ENCODE results near the gene COL4A1.

The COL4A1 gene

GRCh38 chr13:110309661-110310524 lies 2.9 kb upstream of the COL4A1 start:
- DNase-seq = no peak

- DNase-seq = peak; percentile 80
Observed at GRCh38 chr13:110308656-110309359, 1.9 kb upstream of the COL4A1 start.

GRCh38 chr13:110307767-110308655 lies 1.1 kb upstream of the COL4A1 start:
- peak; percentile 86 for DNase-seq

GRCh38 chr13:110306340-110306959 lies 507 bp downstream of the COL4A1 start:
- DNase-seq = peak; percentile 81

GRCh38 chr13:110305949-110306339 lies 1.0 kb downstream of the COL4A1 start:
- DNase-seq = peak; percentile 53

- DNase-seq = no peak
Observed at GRCh38 chr13:110305544-110305943, 1.4 kb downstream of the COL4A1 start.

- DNase-seq = no peak
Observed at GRCh38 chr13:110305001-110305400, 2.0 kb downstream of the COL4A1 start.

GRCh38 chr13:110304256-110304655 lies 2.7 kb downstream of the COL4A1 start:
- DNase-seq = no peak

- DNase-seq = no peak
Observed at GRCh38 chr13:110303644-110304043, 3.3 kb downstream of the COL4A1 start.

- DNase-seq = no peak
Observed at GRCh38 chr13:110302997-110303396, 4.0 kb downstream of the COL4A1 start.

GRCh38 chr13:110301606-110302553 lies 5.1 kb downstream of the COL4A1 start:
- no peak for DNase-seq

- no peak for DNase-seq
Observed at GRCh38 chr13:110301083-110301482, 5.9 kb downstream of the COL4A1 start.

GRCh38 chr13:110300090-110300815 lies 6.7 kb downstream of the COL4A1 start:
- no peak for DNase-seq

- DNase-seq = no peak
Observed at GRCh38 chr13:110299283-110299840, 7.6 kb downstream of the COL4A1 start.

GRCh38 chr13:110298505-110299282 lies 8.3 kb downstream of the COL4A1 start:
- DNase-seq = peak; percentile 53

- no peak for DNase-seq
Observed at GRCh38 chr13:110297766-110298504, 9.0 kb downstream of the COL4A1 start.

GRCh38 chr13:110297011-110297410 lies 9.9 kb downstream of the COL4A1 start:
- DNase-seq = no peak

- no peak for DNase-seq
Observed at GRCh38 chr13:110294622-110295021, 12.3 kb downstream of the COL4A1 start.
